Activated CD4-positive, CD25-positive, alpha-beta regulatory T cell treated with anti-CD3 and anti-CD28 coated beads, Interleukin-2, amount 50 U/mL, for 24 hours (primary cell): ENCODE measurements around the gene CD177.
"Not testable (repeated sequence)": the region's sequence is repeated elsewhere in the genome, so short reads cannot be mapped to it uniquely, and the experiment has no call there.

Experiments
- ATAC-seq, 2 donors: fragments of 150-1000 bp; cut with Tn5 transposase; one replicate each; pipeline ENCODE4 v1.10.0; 2021; ENCODE audit warnings: mild to moderate bottlenecking in 1 of 2, moderate library complexity in 1 of 2

Gene CD177

GRCh38 chr19:43383254-43383653 is 29.8 kb downstream of the CD177 start:
- ATAC-seq = not testable (repeated sequence)

DNA sequence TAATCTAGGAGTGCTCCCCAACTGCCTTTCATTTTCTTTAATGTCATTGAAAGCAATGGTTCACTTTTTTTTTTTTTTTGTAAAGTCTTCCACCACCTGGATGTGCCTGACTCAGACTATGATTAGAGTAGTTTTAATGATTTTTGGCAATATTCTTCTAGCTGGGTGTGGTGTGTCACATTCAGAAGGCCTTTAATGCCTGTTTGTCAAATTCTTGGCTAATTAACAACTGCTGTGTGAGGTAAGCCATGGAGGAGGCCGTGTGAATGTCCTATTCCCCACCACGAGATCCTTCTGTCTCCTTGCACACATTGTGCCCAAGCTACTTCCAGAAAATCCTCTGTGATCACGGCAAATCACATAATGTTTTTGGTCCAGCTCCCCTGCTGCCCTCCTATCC is 30.3 kb downstream of the CD177 start:
- not testable (repeated sequence) for ATAC-seq

DNA sequence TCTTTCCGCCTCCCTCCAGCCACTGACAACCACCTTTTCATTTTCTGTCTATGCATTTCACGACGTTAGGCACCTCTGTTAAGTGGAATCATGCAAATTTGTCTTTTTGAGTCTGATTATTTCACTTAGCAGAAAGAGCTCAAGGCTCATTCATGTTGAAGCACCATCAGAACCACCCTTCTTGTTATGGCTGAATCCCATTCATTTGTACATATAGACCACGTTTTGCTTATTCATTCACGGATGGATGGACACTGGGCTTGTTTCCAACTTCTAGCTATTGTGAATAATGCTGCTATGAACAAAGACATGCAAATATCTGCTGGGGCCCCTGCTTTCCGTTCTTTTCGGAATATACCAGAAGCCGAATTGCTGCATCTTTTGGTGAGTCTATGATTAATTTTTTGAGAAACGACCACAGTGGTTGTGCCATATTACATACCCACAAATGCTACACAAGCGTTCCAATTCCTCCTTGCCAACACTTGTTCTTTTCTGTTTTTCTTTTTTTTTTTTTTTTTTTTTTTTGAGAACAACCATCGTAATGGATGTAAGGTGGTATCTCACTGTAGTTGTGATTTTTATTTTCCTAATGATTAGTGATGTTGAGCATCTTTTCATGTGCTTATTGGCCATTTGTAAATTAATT is 37.5 kb downstream of the CD177 start:
- ATAC-seq = not testable (repeated sequence)

GRCh38 chr19:43391552-43391935 is 38.1 kb downstream of the CD177 start:
- not testable (repeated sequence) for ATAC-seq

GRCh38 chr19:43393501-43393900 is 40.0 kb downstream of the CD177 start:
- ATAC-seq = not testable (repeated sequence)

GRCh38 chr19:43395561-43395960 is 42.1 kb downstream of the CD177 start:
- ATAC-seq = no peak

- ATAC-seq = no peak
Measured at GRCh38 chr19:43406297-43406696, 52.8 kb downstream of the CD177 start.

DNA sequence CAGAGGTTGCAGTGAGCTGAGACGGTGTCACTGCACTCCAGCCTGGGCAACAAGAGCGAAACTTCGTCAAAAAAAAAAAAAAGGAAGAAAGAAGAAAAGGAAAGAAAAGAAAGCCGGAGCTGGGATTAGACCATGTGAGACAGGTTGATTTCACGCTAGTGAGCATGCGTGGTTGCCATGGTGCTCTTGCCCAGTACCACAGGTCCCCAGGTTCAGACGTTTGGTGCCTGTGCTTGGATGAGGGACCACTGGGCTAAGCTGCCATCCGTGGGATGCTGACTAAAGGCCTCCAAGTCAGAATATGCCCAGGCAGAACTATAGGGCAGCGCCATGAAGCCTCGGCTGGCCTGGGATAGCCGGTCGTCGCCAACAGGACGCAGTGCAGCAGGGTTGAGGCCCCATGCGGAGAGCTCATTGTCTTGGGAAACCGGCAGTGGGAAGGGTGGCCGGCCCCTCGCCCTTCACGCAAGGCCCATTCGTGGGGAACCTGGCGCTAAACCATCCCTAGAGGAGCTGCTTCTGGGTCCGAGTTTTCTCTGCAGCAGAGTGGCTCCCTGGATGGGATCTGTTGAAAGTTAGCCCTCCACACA is 54.0 kb downstream of the CD177 start:
- no peak for ATAC-seq

DNA sequence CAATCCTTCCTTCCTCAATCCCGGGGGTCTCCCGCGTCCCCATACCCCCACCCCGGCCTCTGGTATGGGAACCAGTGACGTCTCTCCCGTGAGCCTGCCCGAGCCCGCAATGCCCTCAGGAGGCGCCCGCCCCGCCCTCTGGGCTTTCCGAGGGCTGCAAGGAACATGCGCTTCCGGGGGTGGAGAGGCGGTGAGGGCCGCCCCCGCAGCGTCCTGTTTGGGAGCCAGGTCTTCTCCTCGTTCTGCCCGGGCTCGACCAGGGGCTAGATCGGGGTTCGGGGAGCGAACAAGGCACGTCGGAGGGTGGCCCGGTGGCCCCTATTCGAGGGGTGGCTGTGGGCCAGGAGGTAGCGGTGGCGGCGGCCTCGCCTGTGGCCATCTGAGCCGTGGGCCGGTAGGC is 54.6 kb downstream of the CD177 start:
- ATAC-seq = no peak

DNA sequence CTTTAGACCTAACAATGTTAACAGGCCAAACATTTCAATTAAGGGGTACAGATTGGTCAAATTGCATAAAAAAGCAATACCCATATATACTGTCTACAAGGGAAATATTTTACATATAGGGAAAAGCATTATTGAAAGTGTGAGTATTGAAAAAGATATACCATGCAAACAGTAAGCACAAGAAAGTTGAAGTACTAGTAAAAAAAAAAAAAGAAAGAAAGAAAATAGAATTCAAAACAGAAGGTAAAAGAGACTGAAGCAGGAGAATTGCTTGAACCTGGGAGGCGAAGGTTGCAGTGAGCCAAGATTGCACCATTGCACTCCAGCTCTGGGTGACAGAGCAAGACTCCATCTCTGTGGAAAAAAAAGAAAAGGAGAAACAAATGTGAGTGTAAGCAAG is 55.9 kb downstream of the CD177 start:
- ATAC-seq = no peak

GRCh38 chr19:43412441-43412840 is 59.0 kb downstream of the CD177 start:
- ATAC-seq = no peak
